ENCODE data around the gene TUBB4A. TPM values are rescaled to one million over a fixed set of nuclear protein-coding genes. Genes with fewer than 3 reads are reported as not detected.

TUBB4A gene
- total and polyA plus RNA-seq, 10 of the 15 experiments (the other 5 are each of a cell fraction or from before 2014, with no cell fraction given), result 0.29 to 22.4 (median 3.8) TPM

DNA sequence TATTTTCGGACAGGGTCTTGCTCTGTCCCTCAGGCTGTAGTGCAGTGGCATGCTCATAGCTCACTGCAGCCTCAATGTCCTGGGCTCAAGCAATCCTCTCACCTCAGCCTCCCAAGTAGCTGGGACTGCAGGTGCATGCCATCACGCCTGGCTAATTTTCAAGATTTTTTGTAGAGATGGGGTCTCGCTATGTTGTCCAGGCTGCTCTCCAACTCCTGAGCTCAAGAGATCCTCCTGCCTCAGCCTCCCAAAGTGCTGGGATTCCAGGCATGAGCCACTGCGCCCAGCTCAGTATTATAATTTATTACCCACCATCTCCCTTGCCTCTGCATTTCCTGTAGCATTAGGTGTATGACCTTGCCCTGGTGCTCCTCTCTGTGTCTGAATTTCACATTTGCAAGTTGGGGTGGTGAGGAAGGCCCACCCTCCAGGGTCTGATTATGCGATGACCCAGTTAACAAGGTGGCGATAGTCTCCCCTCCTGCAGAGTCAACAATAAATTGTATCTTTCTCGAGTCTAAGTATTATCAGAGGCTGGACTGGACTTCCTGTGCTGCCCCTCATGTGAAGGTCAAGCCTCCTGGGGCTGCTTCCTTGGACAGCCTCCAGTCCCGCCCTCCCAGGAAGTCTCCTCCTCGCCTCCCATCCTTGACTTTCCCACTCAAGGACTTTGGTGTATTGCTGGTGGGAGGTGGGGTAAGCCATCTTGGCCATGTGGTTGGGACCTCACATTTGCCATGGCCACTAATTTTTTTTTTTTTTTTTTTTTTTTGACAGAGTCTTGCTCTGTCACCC, 1.5 kb upstream of the TUBB4A start:
- ChIA-PET CTCF (interaction anchor here (0.6 to 1.7 kb wide), 14 partner anchors 13 to 456 kb away, joined by 3 to 7 read pairs (median 3); partner anchors contain the start of genes DENND1C, GTF2F1 and KHSRP), SMC1A (ENCODE audit: uncharacterized antibody, unreplicated experiment) (interaction anchor here (0.7 to 1.4 kb wide), 4 partner anchors 12 to 438 kb away, joined by 3 read pairs; partner anchors contain the start of gene DENND1C), RAD21 (ENCODE audit: unreplicated experiment) (interaction anchor here (1.0 to 3.5 kb wide), 5 partner anchors 12 to 377 kb away, joined by 3 to 18 read pairs (median 4); partner anchors contain the start of genes DENND1C and KHSRP), POLR2A (interaction anchor here (0.7 to 1.1 kb wide), 2 partner anchors 14 to 131 kb away, joined by 4 to 6 read pairs; partner anchors contain the start of gene ALKBH7)
- Histone ChIP-seq H3K4me2 (ENCODE audit: control insufficient read depth, insufficient read depth) (no peak overlapping the region), H3K4me1 (ENCODE audit: control insufficient read depth, insufficient read depth, low read length) (peaks cover 5% of the 10 kb centered on the region), H2AFZ (ENCODE audit: control insufficient read depth, low read depth, low read length) (no peak overlapping the region), H3K36me3 (ENCODE audit: control insufficient read depth in 2 of 2, insufficient read depth in 2 of 2, low read length in 1 of 2) (no peaks in the 10 kb centered on the region), H3K79me2 (ENCODE audit: control insufficient read depth, insufficient read depth, low read length) (no peaks in the 10 kb centered on the region), H3K27me3 (replicated peaks in 1 of 2; ENCODE audit: control insufficient read depth in 2 of 2, insufficient read depth in 2 of 2, low read length in 1 of 2) (peaks cover 0 to 2% of the 10 kb centered on the region in 2 experiments; a peak in 3 of 4 replicates), H3K27ac (ENCODE audit: control insufficient read depth, insufficient read depth) (no peak overlapping the region), H4K20me1 (ENCODE audit: control insufficient read depth, insufficient read depth) (no peaks in the 10 kb centered on the region), H3K4me3 (no peak overlapping the region), H3K9me3 (replicated peaks; ENCODE audit: control insufficient read depth, insufficient read depth, low read length) (no peaks in the 10 kb centered on the region), H3K9ac (ENCODE audit: control insufficient read depth, insufficient read depth, low read length) (no peak overlapping the region)
- in situ Hi-C loops (cut with MboI), result no loop called here
- FAIRE-seq (no peak), ATAC-seq (no peak), DNase-seq (ENCODE audit: low read depth, low spot score) (no peak)
- BruUV-seq (replicated peaks), result no TSS peak
- intact Hi-C loops (cut with micrococcal nuclease; ENCODE audit: unreplicated experiment), result loop anchor here (1.0 to 10.0 kb wide), 4 partner anchors 21 to 339 kb away; partner anchors contain the start of genes GTF2F1 and SLC25A23
- WGBS (ENCODE audit: insufficient coverage, insufficient replicate concordance, low lambda C conversion rate, missing lambda C conversion rate), result 66% methylated on average over 9 of the region's 9 CpGs
- TF ChIP-seq ASH2L (IDR thresholded peaks at IDR 0.05; ENCODE audit: borderline replicate concordance, low read depth) (no peak), GATAD2B (conservative IDR thresholded peaks at IDR 0.05; ENCODE audit: low read depth) (no peak)

Data from GM12878 (cell line).